Muscle layer of colon (tissue), 2 donors: Measurements from ENCODE around the gene IL1R2.

Experiments
- H3K27ac ChIP-seq: one replicate; pipeline ENCODE4 v1.7.0; 2013; ENCODE audit warnings: low read depth, mild to moderate bottlenecking, low read length, moderate library complexity
- H3K27me3 ChIP-seq, 2 donors: one replicate each; pipeline ENCODE4 v1.7.0; 2013; ENCODE audit warnings: low read length in 2 of 2, mild to moderate bottlenecking in 2 of 2; ENCODE audit not compliant: insufficient read depth in 2 of 2, control insufficient read depth in 1 of 2
- H3K36me3 ChIP-seq: one replicate; pipeline ENCODE4 v1.7.0; 2013; ENCODE audit warnings: mild to moderate bottlenecking, low read length; ENCODE audit not compliant: insufficient read depth
- H3K4me1 ChIP-seq: one replicate; pipeline ENCODE4 v1.7.0; 2013; ENCODE audit warnings: mild to moderate bottlenecking, low read length; ENCODE audit not compliant: insufficient read depth
- H3K4me3 ChIP-seq, 2 donors: one replicate each; pipeline ENCODE4 v1.7.0; 2013; ENCODE audit warnings: low read length in 2 of 2, low read depth in 1 of 2, mild to moderate bottlenecking in 1 of 2, moderate library complexity in 1 of 2
- H3K9ac ChIP-seq: one replicate; pipeline ENCODE4 v1.7.0; 2013; ENCODE audit warnings: low read length
- H3K9me3 ChIP-seq: one replicate; pipeline ENCODE4 v1.7.0; 2013; ENCODE audit warnings: mild to moderate bottlenecking, low read length
- donor health status: abdominal sarcoma.
- donor health status: Adenocarcinoma of cecum.

Gene IL1R2

GRCh38 chr2:101961338-101962191 is 30.2 kb upstream of the IL1R2 start:
- Histone ChIP-seq H3K9ac (no peak overlapping the region), H3K27me3 (no peaks in the 10 kb centered on the region), H3K4me1 (peaks cover 30% of the 10 kb centered on the region), H3K27ac (peak overlapping the region; percentile 79), H3K36me3 (no peaks in the 10 kb centered on the region), H3K4me3 (peak overlapping the region in 1 of 2 donors; percentile 6), H3K9me3 (no peaks in the 10 kb centered on the region)

GRCh38 chr2:101962309-101962708 is 29.5 kb upstream of the IL1R2 start:
- no peaks in the 10 kb centered on the region for H3K27me3 ChIP-seq
- peaks cover 30% of the 10 kb centered on the region for H3K4me1 ChIP-seq
- peak overlapping the region; percentile 67 for H3K27ac ChIP-seq
- no peaks in the 10 kb centered on the region for H3K9me3 ChIP-seq
- H3K9ac ChIP-seq, result no peak overlapping the region
- no peak overlapping the region for H3K4me3 ChIP-seq
- no peaks in the 10 kb centered on the region for H3K36me3 ChIP-seq

GRCh38 chr2:101963198-101963597 is 28.6 kb upstream of the IL1R2 start:
- H3K9me3 ChIP-seq, result no peaks in the 10 kb centered on the region
- H3K36me3 ChIP-seq, result no peaks in the 10 kb centered on the region
- H3K27ac ChIP-seq, result no peak overlapping the region
- no peaks in the 10 kb centered on the region for H3K27me3 ChIP-seq
- no peak overlapping the region for H3K9ac ChIP-seq
- H3K4me3 ChIP-seq, result no peak overlapping the region
- peaks cover 39% of the 10 kb centered on the region for H3K4me1 ChIP-seq

- Histone ChIP-seq H3K9me3 (no peaks in the 10 kb centered on the region), H3K9ac (no peak overlapping the region), H3K4me3 (no peak overlapping the region), H3K4me1 (peaks cover 21% of the 10 kb centered on the region), H3K27me3 (no peaks in the 10 kb centered on the region), H3K36me3 (no peaks in the 10 kb centered on the region), H3K27ac (no peak overlapping the region)
Observed at GRCh38 chr2:101967826-101968513, 23.8 kb upstream of the IL1R2 start.

- Histone ChIP-seq H3K4me3 (no peak overlapping the region), H3K9ac (no peak overlapping the region), H3K27ac (no peak overlapping the region), H3K36me3 (no peaks in the 10 kb centered on the region), H3K9me3 (no peaks in the 10 kb centered on the region), H3K27me3 (no peaks in the 10 kb centered on the region), H3K4me1 (peaks cover 14% of the 10 kb centered on the region)
Observed at GRCh38 chr2:101969723-101970122, 22.0 kb upstream of the IL1R2 start.

- H3K36me3 ChIP-seq, result no peaks in the 10 kb centered on the region
- no peaks in the 10 kb centered on the region for H3K9me3 ChIP-seq
- H3K27ac ChIP-seq, result no peak overlapping the region
- no peaks in the 10 kb centered on the region for H3K27me3 ChIP-seq
- peaks cover 14% of the 10 kb centered on the region for H3K4me1 ChIP-seq
- no peak overlapping the region for H3K4me3 ChIP-seq
- no peak overlapping the region for H3K9ac ChIP-seq
Observed at GRCh38 chr2:101970901-101971300, 20.9 kb upstream of the IL1R2 start.

GRCh38 chr2:101971836-101972235 is 19.9 kb upstream of the IL1R2 start:
- H3K4me1 ChIP-seq, result peaks cover 14% of the 10 kb centered on the region
- H3K9ac ChIP-seq, result no peak overlapping the region
- H3K9me3 ChIP-seq, result no peaks in the 10 kb centered on the region
- H3K36me3 ChIP-seq, result no peaks in the 10 kb centered on the region
- no peak overlapping the region for H3K4me3 ChIP-seq
- H3K27ac ChIP-seq, result no peak overlapping the region
- H3K27me3 ChIP-seq, result no peaks in the 10 kb centered on the region

- Histone ChIP-seq H3K27me3 (no peaks in the 10 kb centered on the region), H3K36me3 (no peaks in the 10 kb centered on the region), H3K4me3 (no peak overlapping the region), H3K9me3 (no peaks in the 10 kb centered on the region), H3K4me1 (peaks cover 9% of the 10 kb centered on the region), H3K9ac (no peak overlapping the region), H3K27ac (no peak overlapping the region)
Observed at GRCh38 chr2:101972621-101973434, 18.9 kb upstream of the IL1R2 start.

GRCh38 chr2:101974663-101975062 is 17.1 kb upstream of the IL1R2 start:
- H3K9me3 ChIP-seq, result no peaks in the 10 kb centered on the region
- no peak overlapping the region for H3K4me3 ChIP-seq
- H3K27me3 ChIP-seq, result no peaks in the 10 kb centered on the region
- H3K4me1 ChIP-seq, result no peaks in the 10 kb centered on the region
- H3K9ac ChIP-seq, result no peak overlapping the region
- no peak overlapping the region for H3K27ac ChIP-seq
- H3K36me3 ChIP-seq, result no peaks in the 10 kb centered on the region

- Histone ChIP-seq H3K4me1 (no peaks in the 10 kb centered on the region), H3K27ac (no peak overlapping the region), H3K9me3 (no peaks in the 10 kb centered on the region), H3K9ac (no peak overlapping the region), H3K4me3 (no peak overlapping the region), H3K27me3 (no peaks in the 10 kb centered on the region), H3K36me3 (no peaks in the 10 kb centered on the region)
Observed at GRCh38 chr2:101975171-101975870, 16.4 kb upstream of the IL1R2 start.

GRCh38 chr2:101976891-101977290 is 14.9 kb upstream of the IL1R2 start:
- no peaks in the 10 kb centered on the region for H3K4me1 ChIP-seq

More at GRCh38 chr2:101976891-101977290, 14.9 kb upstream of the IL1R2 start:
- no peaks in the 10 kb centered on the region for H3K27me3 ChIP-seq
- no peaks in the 10 kb centered on the region for H3K9me3 ChIP-seq
- no peak overlapping the region for H3K27ac ChIP-seq
- no peaks in the 10 kb centered on the region for H3K36me3 ChIP-seq
- H3K4me3 ChIP-seq, result no peak overlapping the region
- H3K9ac ChIP-seq, result no peak overlapping the region
